A673 (cell line): ENCODE results near the gene RRP1.

Experiments used
- CTCF ChIP-seq: fragments of 300-800, 200-600 bp; sonication (generic); conservative IDR thresholded peaks from 2 replicates; pipeline ENCODE4 v1.5.1; 2017; ENCODE audit warnings: low read depth, mild to moderate bottlenecking, antibody characterized with exemption, low read length, moderate library complexity, mixed read lengths
- EZH2 ChIP-seq: fragments of 200-600 bp; sonication (generic); IDR thresholded peaks from 2 replicates; pipeline ENCODE4 v1.6.1; 2017; ENCODE audit warnings: borderline replicate concordance, low read depth, mild to moderate bottlenecking, mixed read lengths, antibody characterized with exemption, low read length; ENCODE audit not compliant: poor library complexity, severe bottlenecking

- TF ChIP-seq CTCF (no peak), EZH2 (no peak)
These were observed 25.1 kb downstream of the RRP1 start for GRCh38 chr21:43814215-43815106.
